Stimulated activated CD4-positive, alpha-beta T cell treated with anti-CD3 and anti-CD28 coated beads, TNF-alpha, amount 100 ng/mL, for 4 hours (primary cell): Measurements from ENCODE around the gene BZW2.

Source experiments
- DNase-seq, 3 experiments: peaks; one replicate each; pipeline ENCODE4 v3.0.0-alpha.2; 2020; ENCODE audit warnings: low read depth in 3 of 3

The BZW2 gene

GRCh38 chr7:16645593-16646471, at the start of gene BZW2, which contains the start of gene ANKMY2:
Gene BZW2, plus strand, starts transcription at chr7:16646181. Its CDS starts 19,263 bp downstream, at chr7:16665444.
Gene ANKMY2, minus strand, starts transcription at chr7:16645754. Its CDS starts 181 bp downstream, at chr7:16645573.
- DNase-seq, result peak; percentile 83 to 91 (median 84)

- DNase-seq, result no peak
Measured at GRCh38 chr7:16598015-16598414, 48.0 kb upstream of the BZW2 start.

- no peak for DNase-seq
Measured at GRCh38 chr7:16599860-16600259, 46.1 kb upstream of the BZW2 start.

- DNase-seq, result no peak
Measured at GRCh38 chr7:16603633-16604032, 42.3 kb upstream of the BZW2 start.

- DNase-seq, result no peak
Measured at GRCh38 chr7:16604054-16604453, 41.9 kb upstream of the BZW2 start.

- no peak for DNase-seq
Measured at GRCh38 chr7:16606704-16607103, 39.3 kb upstream of the BZW2 start.

GRCh38 chr7:16609842-16610450, 36.0 kb upstream of the BZW2 start:
- no peak for DNase-seq

GRCh38 chr7:16611711-16612110, 34.3 kb upstream of the BZW2 start:
- no peak for DNase-seq

- DNase-seq, result no peak
Measured at GRCh38 chr7:16615228-16615627, 30.8 kb upstream of the BZW2 start.

- no peak for DNase-seq
Measured at GRCh38 chr7:16616122-16616521, 29.9 kb upstream of the BZW2 start.

GRCh38 chr7:16616542-16616941, 29.4 kb upstream of the BZW2 start:
- no peak for DNase-seq

- no peak for DNase-seq
Measured at GRCh38 chr7:16619979-16620408, 26.0 kb upstream of the BZW2 start.

- DNase-seq, result no peak
Measured at GRCh38 chr7:16626388-16626787, 19.6 kb upstream of the BZW2 start.

GRCh38 chr7:16627236-16627635, 18.7 kb upstream of the BZW2 start:
- no peak for DNase-seq

GRCh38 chr7:16630654-16631053, 15.3 kb upstream of the BZW2 start:
- no peak for DNase-seq

- no peak for DNase-seq
Measured at GRCh38 chr7:16634271-16634738, 11.7 kb upstream of the BZW2 start.

- DNase-seq, result no peak
Measured at GRCh38 chr7:16636555-16637101, 9.4 kb upstream of the BZW2 start.

GRCh38 chr7:16637379-16637778, 8.6 kb upstream of the BZW2 start:
- DNase-seq, result no peak

GRCh38 chr7:16638282-16639280, 7.4 kb upstream of the BZW2 start:
- DNase-seq, result no peak

- DNase-seq, result no peak
Measured at GRCh38 chr7:16644157-16644556, 1.8 kb upstream of the BZW2 start.
